NCI-H1105 treated with DMSO at 0.1 percent for 48 hours (cell line): ENCODE data around the gene PI4K2B.
"Not testable (repeated sequence)": the region's sequence is repeated elsewhere in the genome, so short reads cannot be mapped to it uniquely, and the experiment has no call there.

Experiments
- DNase-seq: peaks from one replicate; lab custom pipeline; 2025; lab: John Stamatoyannopoulos, UW

Gene PI4K2B

DNA sequence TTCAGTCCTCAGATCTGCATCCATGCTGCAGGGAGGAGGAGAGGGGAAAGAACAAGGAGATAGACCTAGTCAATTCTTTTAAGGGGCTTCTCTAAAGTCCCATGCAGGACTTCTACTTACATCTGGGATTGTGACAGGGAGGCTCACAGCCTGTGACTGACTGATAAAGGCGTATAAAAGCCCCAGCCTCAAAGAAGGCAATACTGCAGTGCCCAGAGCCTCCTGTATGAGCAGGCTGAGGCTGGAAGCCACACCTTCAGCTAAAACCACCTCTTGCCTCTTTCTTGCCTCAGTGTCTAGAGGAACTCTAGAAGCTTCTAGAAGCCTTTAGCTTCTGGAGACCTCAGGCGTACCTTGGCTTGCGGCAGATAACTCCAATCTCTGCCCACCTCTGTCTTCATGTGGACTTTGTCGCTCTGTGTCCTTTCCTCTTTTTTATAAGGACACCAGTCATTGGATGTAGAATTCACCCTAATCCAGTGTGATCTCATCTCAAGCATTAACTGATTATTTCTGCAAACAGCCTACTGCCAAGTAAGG, 72.8 kb downstream of the PI4K2B start:
- no peak for DNase-seq

DNA sequence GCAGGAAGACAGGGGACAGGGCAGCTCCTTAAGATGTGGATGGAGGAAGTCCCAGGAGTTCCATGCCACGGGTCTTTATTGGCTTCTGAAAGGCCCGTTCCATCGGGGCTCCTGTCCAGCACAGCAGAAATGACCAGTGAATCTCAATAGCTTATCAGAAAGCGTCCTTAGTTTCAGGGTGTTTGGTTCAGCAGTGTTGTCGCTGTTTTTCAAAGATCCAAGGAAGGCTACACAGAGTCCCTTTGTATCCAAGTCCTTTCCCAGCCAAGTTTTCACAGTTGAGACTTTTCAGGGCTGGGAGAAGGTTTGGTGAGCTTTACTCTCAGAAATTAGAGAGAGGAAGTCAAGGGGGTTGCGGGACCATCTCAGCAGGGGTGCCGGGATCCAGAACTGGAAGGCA, 73.8 kb downstream of the PI4K2B start:
- DNase-seq, result no peak

DNA sequence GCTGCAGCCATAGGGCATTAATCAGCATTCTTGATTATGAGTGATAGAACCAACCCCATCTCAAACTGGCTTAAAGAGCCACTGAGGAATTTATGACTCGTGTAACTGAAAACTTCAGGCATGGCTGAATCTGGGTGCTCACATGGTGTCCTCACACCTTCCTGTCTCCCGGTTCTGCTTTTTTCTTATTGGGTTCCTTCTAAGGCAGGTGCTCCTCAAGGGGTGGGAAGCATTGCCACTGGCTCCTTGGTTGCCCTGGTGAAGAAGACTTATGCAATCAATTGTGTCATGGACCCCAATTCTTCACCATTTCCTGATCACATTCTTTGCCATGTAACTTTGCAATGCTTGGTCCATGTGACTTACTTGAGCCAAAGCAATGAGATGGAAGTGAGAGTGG, 74.5 kb downstream of the PI4K2B start:
- no peak for DNase-seq

GRCh38 chr4:25308761-25309160, 74.9 kb downstream of the PI4K2B start:
- DNase-seq, result no peak

DNA sequence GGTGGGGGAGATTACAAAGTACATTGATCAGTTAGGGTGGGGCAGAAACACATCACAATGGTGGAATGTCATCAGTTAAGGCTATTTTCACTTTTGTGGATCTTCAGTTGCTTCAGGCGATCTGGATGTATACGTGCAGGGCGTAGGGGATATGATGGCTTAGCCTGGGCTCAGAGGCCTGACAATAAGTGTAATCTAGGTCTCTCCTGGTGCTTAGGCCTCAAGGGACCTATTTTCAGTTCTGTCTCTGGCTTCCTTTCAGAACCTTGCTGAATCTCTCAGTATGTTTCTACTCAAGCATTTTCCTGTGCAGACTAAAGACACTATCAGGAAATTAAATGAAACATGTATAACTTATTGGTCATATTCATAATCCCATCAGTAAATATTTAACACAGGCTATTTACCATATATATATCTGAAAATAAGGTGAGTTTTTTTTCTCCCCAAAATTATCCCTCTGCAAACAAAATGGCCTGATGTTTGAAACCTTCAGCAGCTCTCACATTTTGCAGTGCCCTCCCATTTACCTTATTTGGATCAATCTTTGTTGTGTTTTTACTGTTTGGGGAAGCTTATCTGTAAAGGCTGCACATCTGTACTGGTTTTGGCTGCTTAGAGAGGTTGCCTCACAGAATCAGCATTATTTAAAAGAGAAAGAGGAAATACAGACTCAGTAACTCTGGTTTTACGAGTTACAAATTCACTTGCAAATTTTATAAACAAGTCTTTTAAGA, 76.4 kb downstream of the PI4K2B start:
- no peak for DNase-seq

- no peak for DNase-seq
Measured at GRCh38 chr4:25310803-25311166, 77.0 kb downstream of the PI4K2B start.

DNA sequence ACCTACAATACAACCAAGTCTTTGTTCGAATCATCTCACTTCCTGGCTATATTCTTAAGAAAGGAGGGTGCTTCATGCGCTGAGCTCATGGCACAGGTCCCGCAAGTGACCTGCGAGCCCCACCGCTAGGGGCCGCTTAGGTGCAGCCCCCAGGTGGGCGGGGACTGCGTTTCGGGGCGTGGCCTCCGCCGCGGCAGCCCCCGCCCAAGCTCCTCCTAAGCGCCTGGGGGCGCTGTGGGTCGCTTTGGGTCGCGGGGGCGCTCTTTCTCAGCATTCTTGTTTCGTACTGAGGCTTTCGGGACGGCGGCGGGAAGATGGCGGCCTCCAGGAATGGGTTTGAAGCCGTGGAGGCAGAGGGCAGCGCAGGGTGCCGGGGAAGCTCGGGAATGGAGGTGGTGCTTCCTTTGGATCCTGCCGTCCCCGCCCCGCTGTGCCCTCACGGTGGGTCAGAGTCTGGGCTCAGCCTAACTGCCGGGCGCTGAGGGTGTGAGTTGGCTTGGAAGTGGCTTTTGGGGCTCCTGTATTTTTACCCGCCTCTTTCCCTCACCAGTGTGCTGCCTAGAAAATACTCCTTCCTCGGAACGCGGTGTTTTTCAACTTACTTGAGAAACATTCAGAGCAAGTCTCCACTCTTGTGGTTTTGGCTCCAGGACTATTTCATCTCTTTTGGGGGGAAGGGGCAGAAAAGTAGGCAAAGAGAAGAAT, 78.8 kb downstream of the PI4K2B start, which contains the start of gene ZCCHC4:
Gene ZCCHC4 (plus strand): TSS at position 279 of the 705 bp plus-strand sequence. CDS start 36 bp downstream, at position 315.
- DNase-seq, result peak; percentile 76

- no peak for DNase-seq
Measured at GRCh38 chr4:25313201-25313895, 79.5 kb downstream of the PI4K2B start.

DNA sequence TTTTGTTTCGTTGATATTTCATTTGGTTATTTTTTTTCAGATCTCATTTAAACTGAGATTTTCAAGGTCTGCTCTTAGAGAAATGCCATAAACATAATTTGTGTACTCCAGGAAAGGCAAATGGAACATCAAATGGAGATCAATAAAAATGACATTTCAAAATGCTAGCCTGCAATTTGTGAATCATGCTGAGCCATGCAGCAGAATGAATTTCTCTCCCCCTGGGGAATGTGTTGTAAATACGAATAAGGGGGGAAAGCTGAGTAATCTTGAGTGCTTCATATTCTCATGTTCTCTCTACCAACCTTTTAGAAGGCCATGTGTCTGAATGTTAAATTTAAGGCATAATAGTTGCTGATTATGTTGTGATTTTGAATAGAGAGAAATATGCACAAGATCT, 86.5 kb downstream of the PI4K2B start:
- DNase-seq, result no peak

DNA sequence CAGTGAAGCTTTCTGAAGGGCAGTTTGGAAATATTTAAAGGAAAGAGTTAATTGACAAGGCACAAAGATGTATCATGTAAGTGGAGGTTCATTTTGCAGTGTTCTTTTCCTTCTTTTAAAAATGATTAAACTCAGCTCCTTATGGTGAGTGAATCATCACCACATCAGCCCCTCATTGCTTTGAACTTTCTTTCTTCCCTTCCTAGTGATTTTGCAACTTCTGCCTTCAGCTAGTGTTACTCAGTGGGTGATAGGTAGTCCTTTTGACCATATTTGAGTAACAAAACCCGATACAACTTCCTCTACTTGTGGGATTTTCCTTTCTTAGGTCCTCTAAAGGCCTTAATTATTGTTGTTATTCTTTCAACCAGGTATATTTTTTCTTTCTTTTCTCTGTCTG, 86.9 kb downstream of the PI4K2B start:
- no peak for DNase-seq

GRCh38 chr4:25321703-25322102, 87.9 kb downstream of the PI4K2B start:
- DNase-seq, result no peak

DNA sequence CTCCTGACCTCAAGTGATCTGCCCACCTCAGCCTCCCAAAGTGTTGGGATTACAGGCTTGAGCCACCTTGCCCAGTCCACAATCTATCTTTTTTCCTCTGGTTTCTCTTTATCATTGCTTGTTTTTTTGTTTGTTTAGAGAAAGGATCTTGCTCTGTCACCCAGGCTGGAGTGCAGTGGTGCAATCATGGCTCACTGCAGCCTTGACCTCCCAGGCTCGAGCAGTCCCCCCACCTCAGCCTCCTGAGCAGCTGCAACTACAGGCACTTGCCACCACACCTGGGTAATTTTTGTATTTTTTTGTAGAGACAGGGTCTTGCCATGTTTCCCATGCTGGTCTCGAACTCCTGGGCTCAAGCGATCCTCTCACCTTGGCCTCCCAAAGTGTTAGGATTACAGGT, 94.6 kb downstream of the PI4K2B start:
- DNase-seq, result not testable (repeated sequence)
